HG02571 (cell line): ENCODE data around the gene GOLGA8M.
"Not testable (repeated sequence)": the region's sequence is repeated elsewhere in the genome, so short reads cannot be mapped to it uniquely, and the experiment has no call there.

Experiments used
- ATAC-seq: cut with Tn5 transposase; IDR thresholded peaks from one replicate; pipeline ENCODE4 v1.9.1; 2021; ENCODE audit warnings: mild to moderate bottlenecking, moderate library complexity; ENCODE audit not compliant: unreplicated experiment

The GOLGA8M gene

GRCh38 chr15:28712270-28712669 is at the start of gene GOLGA8M:
Gene GOLGA8M (minus strand): TSS chr15:28712421. CDS start chr15:28712323, 98 bp downstream.
- ATAC-seq, result not testable (repeated sequence)

- ATAC-seq, result not testable (repeated sequence)
Observed at GRCh38 chr15:28742890-28743289, 30.7 kb upstream of the GOLGA8M start.

- ATAC-seq, result not testable (repeated sequence)
Observed at GRCh38 chr15:28738590-28739292, 26.5 kb upstream of the GOLGA8M start.

DNA sequence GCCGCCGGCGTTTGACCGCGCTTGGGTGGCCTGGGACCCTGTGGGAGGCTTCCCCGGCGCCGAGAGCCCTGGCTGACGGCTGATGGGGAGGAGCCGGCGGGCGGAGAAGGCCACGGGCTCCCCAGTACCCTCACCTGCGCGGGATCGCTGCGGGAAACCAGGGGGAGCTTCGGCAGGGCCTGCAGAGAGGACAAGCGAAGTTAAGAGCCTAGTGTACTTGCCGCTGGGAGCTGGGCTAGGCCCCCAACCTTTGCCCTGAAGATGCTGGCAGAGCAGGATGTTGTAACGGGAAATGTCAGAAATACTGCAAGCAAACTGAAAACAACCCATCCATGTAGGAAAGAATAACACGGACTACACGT is 26.0 kb upstream of the GOLGA8M start:
- not testable (repeated sequence) for ATAC-seq

GRCh38 chr15:28737521-28738199 is 25.4 kb upstream of the GOLGA8M start:
- ATAC-seq, result not testable (repeated sequence)

GRCh38 chr15:28728061-28728460 is 15.8 kb upstream of the GOLGA8M start:
- ATAC-seq, result not testable (repeated sequence)

DNA sequence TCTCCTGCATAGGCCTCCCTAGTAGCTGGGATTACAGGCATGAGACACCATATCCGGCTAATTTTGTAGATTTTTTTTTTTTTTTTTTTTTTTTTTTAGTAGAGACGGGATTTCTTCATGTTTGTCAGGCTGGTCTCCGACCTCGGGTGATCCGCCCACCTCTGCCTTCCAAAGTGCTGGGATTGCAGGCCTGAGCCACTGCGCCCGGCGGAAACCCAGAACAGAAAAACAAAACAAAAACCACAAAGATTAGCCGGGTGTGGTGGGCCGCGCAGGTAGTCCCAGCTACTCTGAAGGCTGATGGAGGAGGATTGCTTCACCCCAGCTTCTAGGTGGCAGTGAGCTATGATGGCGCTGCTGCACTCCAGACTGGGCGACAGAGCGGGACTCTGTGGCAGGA is 14.8 kb upstream of the GOLGA8M start:
- ATAC-seq, result not testable (repeated sequence)

GRCh38 chr15:28726102-28726501 is 13.9 kb upstream of the GOLGA8M start:
- ATAC-seq, result no peak

GRCh38 chr15:28725556-28725955 is 13.3 kb upstream of the GOLGA8M start:
- ATAC-seq, result no peak

- ATAC-seq, result not testable (repeated sequence)
Observed at GRCh38 chr15:28723986-28724385, 11.8 kb upstream of the GOLGA8M start.

GRCh38 chr15:28719626-28720025 is 7.4 kb upstream of the GOLGA8M start:
- not testable (repeated sequence) for ATAC-seq

GRCh38 chr15:28718576-28718975 is 6.4 kb upstream of the GOLGA8M start:
- ATAC-seq, result not testable (repeated sequence)

DNA sequence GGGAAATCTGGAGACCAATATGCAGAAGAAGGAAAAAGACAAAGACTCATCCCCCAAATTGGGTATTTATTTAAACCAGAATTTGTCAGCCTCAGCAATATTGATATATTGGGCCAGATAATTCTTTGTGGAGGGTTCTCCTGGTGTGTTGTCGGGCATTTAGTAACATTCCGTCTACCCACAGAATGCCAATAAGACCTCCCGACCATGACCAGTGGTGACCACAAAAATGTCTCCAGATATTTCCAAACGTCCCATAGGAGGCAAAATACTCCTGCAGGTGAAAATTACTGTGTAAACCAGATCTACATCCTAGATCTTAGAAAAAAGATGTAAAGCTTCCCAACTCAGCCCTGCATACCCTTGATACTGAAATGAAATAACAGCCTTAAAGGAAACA is 2.0 kb upstream of the GOLGA8M start:
- not testable (repeated sequence) for ATAC-seq

DNA sequence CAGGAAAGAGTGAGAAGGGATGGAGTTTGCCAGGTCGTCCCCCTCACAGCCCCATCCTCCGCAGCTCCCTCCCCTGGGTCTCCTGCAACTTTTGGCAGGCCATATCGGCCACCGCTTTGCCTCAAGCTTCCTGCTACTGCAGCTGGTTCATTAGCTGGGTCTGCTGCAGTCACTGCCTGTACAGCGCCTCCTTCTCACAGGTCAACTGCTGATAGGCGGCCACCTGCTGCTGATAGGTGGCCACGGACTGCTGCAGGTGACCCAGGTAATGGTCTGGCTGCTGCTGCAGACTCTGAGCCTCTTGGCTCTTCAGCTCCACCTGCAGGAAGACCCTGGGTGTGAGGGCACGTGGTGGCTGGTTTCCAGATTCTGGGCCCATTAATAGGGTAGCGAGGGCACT is 8.3 kb downstream of the GOLGA8M start:
- ATAC-seq, result not testable (repeated sequence)

DNA sequence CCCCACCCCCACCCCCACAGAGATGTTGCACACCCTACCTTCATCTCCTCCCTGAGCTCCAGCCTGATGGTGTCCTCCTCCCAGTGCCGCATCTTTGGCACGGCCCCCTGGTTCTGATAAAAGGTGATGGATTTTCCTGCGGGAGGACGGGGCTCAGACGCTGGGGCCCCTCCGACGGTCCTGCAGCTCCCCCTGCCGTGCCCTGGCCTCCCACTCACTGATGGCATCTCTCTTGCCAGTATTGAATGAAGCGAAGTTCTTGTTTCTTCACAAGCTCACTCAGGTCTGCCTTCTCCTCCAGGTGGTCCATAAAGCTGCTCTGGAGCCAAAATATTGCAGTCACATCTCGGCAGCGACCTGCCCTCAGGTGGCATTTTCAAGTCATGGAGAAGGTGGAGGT is 9.8 kb downstream of the GOLGA8M start:
- ATAC-seq, result not testable (repeated sequence)

DNA sequence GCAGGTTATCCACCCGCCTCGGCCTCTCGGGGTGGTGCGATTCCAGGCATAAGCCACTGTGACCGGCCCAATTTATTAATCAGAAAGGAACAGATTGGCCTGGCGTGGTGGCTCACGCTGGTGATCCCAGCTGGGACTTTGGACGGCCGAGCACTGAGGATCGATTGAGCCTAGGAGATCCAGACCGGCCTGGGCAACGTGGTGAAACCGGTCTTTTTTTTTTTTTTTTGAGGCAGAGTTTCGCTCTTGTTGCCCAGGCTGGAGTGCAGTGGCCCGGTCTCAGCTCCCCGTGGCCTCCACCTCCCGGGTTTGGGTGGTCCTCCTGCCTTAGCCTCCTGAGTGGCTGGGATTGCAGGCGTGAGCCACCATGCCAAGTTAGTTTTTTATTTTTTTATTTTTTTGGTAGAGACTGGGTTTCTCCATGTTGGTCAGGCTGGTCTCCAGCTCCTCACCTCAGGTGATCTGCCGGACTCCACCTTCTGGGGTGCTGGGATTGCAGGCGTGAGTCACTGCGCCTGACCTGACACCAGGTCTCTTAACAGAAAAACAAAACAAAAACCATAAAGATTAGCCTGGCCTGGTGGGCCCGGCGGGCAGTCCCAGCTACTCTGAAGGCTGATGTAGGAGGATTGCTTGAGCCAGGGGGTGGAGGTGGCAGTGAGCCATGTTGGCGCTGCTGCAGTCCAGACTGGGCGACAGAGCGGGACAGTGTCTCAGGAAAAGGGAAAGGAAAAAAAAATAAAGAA is 18.0 kb downstream of the GOLGA8M start:
- not testable (repeated sequence) for ATAC-seq

DNA sequence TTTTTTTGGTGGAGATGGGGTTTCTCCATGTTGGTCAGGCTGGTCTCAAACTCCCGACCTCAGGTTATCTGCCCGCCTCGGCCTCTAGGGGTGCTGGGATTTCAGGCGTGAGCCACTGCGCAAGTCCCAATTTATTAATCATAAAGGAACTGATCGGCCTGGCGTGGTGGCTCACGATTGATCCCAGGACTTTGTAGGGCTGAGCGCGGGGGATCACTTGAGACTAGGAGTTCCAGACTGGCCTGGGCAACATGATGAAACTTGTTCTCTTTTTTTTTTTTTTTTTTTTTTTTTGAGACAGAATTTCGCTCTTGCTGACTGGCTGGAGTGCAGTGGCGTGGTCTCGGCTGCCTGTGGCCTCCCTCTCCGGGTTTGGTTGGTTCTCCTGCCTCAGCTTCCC is 19.2 kb downstream of the GOLGA8M start:
- not testable (repeated sequence) for ATAC-seq

- ATAC-seq, result not testable (repeated sequence)
Observed at GRCh38 chr15:28673533-28673932, 38.7 kb downstream of the GOLGA8M start.

- not testable (repeated sequence) for ATAC-seq
Observed at GRCh38 chr15:28672122-28672521, 40.1 kb downstream of the GOLGA8M start.

GRCh38 chr15:28666402-28666801 is 45.8 kb downstream of the GOLGA8M start:
- not testable (repeated sequence) for ATAC-seq

- not testable (repeated sequence) for ATAC-seq
Observed at GRCh38 chr15:28664575-28664974, 47.6 kb downstream of the GOLGA8M start.
